ENCODE measurements around the gene DENND4C.

DNA sequence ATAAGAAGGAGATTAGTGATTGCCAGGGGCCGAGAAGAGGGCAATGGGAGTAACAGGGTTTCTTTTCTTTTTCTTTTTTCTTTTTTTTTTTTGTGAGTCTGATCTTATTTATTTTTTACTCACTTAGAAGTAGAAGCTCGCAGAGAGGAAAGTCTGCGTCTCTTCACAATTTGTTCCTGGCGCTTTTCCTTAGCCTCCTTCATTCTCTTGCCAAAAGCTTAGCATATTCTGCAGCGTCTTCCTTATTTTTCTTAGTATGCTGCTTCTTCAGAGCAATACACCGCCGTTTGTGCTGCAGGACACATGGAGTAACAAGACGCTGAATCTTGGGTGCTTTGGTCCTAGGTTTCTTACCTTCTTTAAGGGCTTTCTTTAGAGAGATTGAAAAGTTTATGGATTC, 30.3 kb upstream of the DENND4C start:
- TF ChIP-seq, protein P1, sequence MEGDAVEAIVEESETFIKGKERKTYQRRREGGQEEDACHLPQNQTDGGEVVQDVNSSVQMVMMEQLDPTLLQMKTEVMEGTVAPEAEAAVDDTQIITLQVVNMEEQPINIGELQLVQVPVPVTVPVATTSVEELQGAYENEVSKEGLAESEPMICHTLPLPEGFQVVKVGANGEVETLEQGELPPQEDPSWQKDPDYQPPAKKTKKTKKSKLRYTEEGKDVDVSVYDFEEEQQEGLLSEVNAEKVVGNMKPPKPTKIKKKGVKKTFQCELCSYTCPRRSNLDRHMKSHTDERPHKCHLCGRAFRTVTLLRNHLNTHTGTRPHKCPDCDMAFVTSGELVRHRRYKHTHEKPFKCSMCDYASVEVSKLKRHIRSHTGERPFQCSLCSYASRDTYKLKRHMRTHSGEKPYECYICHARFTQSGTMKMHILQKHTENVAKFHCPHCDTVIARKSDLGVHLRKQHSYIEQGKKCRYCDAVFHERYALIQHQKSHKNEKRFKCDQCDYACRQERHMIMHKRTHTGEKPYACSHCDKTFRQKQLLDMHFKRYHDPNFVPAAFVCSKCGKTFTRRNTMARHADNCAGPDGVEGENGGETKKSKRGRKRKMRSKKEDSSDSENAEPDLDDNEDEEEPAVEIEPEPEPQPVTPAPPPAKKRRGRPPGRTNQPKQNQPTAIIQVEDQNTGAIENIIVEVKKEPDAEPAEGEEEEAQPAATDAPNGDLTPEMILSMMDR (IDR thresholded peaks at IDR 0.05) = no peak
- TF ChIP-seq POLR2A (IDR thresholded peaks at IDR 0.05) = no peak

Data from vagina (tissue), 2 donors.